Measurements from ENCODE around the gene TIMM13.

Gene TIMM13

GRCh38 chr19:2412449-2412848, 14.9 kb downstream of the TIMM13 start:
- no peak for TF ChIP-seq CTCF (IDR thresholded peaks at IDR 0.05; ENCODE audit: insufficient read depth, low read length, poor library complexity, severe bottlenecking)
- no peaks in the 10 kb centered on the region; the same call in 1 of the 2 replicates for H3K36me3 ChIP-seq (ENCODE audit: control insufficient read depth, insufficient read depth, low read length)

GRCh38 chr19:2411709-2412108, 15.7 kb downstream of the TIMM13 start:
- Histone ChIP-seq H3K36me3 (ENCODE audit: control insufficient read depth, insufficient read depth, low read length) (no peaks in the 10 kb centered on the region; the same call in 1 of the 2 replicates), H3K27me3 (replicated peaks; ENCODE audit: control insufficient read depth, insufficient read depth, low read length) (no peaks in the 10 kb centered on the region), H3K4me3 (replicated peaks; ENCODE audit: low read depth, low read length) (no peak overlapping the region)
- no peak for TF ChIP-seq CTCF (IDR thresholded peaks at IDR 0.05; ENCODE audit: insufficient read depth, low read length, poor library complexity, severe bottlenecking)
- no peak for DNase-seq (ENCODE audit: extremely low read depth, insufficient read length)

More at GRCh38 chr19:2412449-2412848, 14.9 kb downstream of the TIMM13 start:
- DNase-seq (ENCODE audit: extremely low read depth, insufficient read length), result no peak
- Histone ChIP-seq H3K27me3 (replicated peaks; ENCODE audit: control insufficient read depth, insufficient read depth, low read length) (no peaks in the 10 kb centered on the region), H3K4me3 (replicated peaks; ENCODE audit: low read depth, low read length) (no peak overlapping the region)

GRCh38 chr19:2410023-2410422, 17.4 kb downstream of the TIMM13 start:
- no peak for TF ChIP-seq CTCF (IDR thresholded peaks at IDR 0.05; ENCODE audit: insufficient read depth, low read length, poor library complexity, severe bottlenecking)
- H3K27me3 ChIP-seq (replicated peaks; ENCODE audit: control insufficient read depth, insufficient read depth, low read length), result no peaks in the 10 kb centered on the region
- no peak for DNase-seq (ENCODE audit: extremely low read depth, insufficient read length)

GRCh38 chr19:2409352-2409912, 18.0 kb downstream of the TIMM13 start:
- no peak overlapping the region for H3K4me3 ChIP-seq (replicated peaks; ENCODE audit: low read depth, low read length)

More at GRCh38 chr19:2410023-2410422, 17.4 kb downstream of the TIMM13 start:
- no peak overlapping the region for H3K4me3 ChIP-seq (replicated peaks; ENCODE audit: low read depth, low read length)
- no peaks in the 10 kb centered on the region for H3K36me3 ChIP-seq (ENCODE audit: control insufficient read depth, insufficient read depth, low read length)

GRCh38 chr19:2408247-2408646, 19.1 kb downstream of the TIMM13 start:
- H3K4me3 ChIP-seq (replicated peaks; ENCODE audit: low read depth, low read length), result no peak overlapping the region
- no peak for TF ChIP-seq CTCF (IDR thresholded peaks at IDR 0.05; ENCODE audit: insufficient read depth, low read length, poor library complexity, severe bottlenecking)
- H3K36me3 ChIP-seq (ENCODE audit: control insufficient read depth, insufficient read depth, low read length), result no peaks in the 10 kb centered on the region
- DNase-seq (ENCODE audit: extremely low read depth, insufficient read length), result no peak
- H3K27me3 ChIP-seq (replicated peaks; ENCODE audit: control insufficient read depth, insufficient read depth, low read length), result no peaks in the 10 kb centered on the region

More at GRCh38 chr19:2409352-2409912, 18.0 kb downstream of the TIMM13 start:
- no peak for TF ChIP-seq CTCF (IDR thresholded peaks at IDR 0.05; ENCODE audit: insufficient read depth, low read length, poor library complexity, severe bottlenecking)
- no peaks in the 10 kb centered on the region for H3K36me3 ChIP-seq (ENCODE audit: control insufficient read depth, insufficient read depth, low read length)
- no peak for DNase-seq (ENCODE audit: extremely low read depth, insufficient read length)
- no peaks in the 10 kb centered on the region for H3K27me3 ChIP-seq (replicated peaks; ENCODE audit: control insufficient read depth, insufficient read depth, low read length)

GRCh38 chr19:2399582-2399981, 27.8 kb downstream of the TIMM13 start:
- no peaks in the 10 kb centered on the region for H3K36me3 ChIP-seq (ENCODE audit: control insufficient read depth, insufficient read depth, low read length)
- DNase-seq (ENCODE audit: extremely low read depth, insufficient read length), result no peak
- TF ChIP-seq CTCF (IDR thresholded peaks at IDR 0.05; ENCODE audit: insufficient read depth, low read length, poor library complexity, severe bottlenecking), result no peak

More at GRCh38 chr19:2399582-2399981, 27.8 kb downstream of the TIMM13 start:
- no peak overlapping the region for H3K4me3 ChIP-seq (replicated peaks; ENCODE audit: low read depth, low read length)
- H3K27me3 ChIP-seq (replicated peaks; ENCODE audit: control insufficient read depth, insufficient read depth, low read length), result no peaks in the 10 kb centered on the region

Data from GM06990 (cell line).